GM19099 (cell line): ENCODE data around the gene NFKB2.
A peak's percentile ranks its signal among the peaks of the same experiment; 100 is the strongest.

Experiments used
- POLR2A ChIP-seq: IDR thresholded peaks from 3 replicates; pipeline ENCODE4 v1.6.1; 2011; ENCODE audit warnings: low read depth; ENCODE audit not compliant: insufficient read length; ENCODE audit errors: extremely low read depth

The NFKB2 gene

DNA sequence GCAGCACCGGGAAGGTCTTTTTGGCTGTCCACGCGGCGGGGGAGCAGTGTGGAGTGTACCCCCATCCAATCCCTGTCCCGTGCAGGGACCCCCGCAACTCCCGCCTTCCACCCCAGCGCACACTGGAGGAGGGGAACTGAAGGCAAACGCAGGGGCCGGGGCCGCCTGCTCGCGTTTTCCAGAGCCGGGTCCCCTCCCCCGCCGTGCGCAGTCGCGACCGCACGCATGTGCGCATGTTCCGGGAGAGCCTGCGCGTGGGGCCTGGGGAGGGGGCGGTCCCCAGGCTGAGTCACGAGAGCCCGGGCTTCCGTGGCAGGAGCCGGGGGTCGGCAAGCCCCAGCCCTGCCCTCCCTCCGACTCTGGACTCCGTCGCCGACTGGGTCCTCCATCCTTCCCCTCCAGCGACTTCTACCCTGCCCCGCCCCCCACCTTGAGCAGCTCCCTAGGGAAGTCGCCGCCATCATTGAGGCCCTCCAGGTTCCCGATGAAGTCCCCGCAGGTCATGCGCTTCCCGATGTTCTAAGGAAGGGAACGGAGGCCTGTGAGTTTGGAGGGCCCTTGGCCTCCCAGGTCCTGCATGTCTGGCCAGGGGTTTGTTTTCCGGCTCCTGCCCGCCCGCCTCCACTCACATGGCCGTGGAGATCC, 15.0 kb downstream of the NFKB2 start:
- no peak for TF ChIP-seq POLR2A

DNA sequence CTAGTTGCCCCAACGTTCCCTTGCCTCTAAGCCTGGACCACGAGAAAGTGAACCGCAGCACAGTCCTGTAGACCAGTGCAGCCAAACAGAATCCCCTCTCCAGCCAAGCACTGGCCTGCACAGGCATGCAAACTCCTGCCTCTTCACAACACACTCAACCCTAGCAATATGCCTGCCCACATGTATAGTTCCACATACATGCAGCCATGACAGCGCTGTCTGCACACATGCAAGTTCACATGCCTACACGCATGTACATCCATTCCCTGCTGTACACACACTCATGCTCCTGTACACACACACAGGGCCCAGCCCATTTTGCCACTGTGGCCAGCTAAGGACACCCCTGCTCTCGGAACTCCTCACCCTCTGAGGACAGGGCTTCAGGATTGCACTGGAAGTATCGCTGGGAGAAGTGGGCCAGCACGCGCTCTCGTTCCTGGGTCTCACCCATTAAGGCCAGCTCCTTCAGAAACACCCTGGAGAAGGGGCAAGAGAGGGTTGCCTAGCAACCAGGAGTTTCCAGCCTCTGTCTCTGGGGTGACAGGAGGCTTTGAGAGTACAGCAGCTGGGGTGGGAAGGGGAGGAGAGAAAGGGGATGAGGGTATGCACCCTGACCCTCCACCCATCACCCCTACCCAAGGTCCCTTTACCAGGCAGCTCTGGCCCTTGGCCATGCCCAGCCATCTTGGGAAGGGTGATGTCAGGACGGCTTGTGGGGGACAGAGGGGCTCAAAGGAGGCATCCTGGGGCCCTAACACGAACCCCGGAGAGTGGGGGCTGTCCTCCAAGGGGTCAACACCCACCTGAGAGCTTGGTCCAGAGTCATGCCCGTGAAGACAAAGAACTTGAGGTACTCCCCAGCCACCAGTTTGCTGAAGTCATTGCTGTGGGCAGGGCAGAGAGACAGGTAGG, 16.1 kb downstream of the NFKB2 start:
- no peak for TF ChIP-seq POLR2A

DNA sequence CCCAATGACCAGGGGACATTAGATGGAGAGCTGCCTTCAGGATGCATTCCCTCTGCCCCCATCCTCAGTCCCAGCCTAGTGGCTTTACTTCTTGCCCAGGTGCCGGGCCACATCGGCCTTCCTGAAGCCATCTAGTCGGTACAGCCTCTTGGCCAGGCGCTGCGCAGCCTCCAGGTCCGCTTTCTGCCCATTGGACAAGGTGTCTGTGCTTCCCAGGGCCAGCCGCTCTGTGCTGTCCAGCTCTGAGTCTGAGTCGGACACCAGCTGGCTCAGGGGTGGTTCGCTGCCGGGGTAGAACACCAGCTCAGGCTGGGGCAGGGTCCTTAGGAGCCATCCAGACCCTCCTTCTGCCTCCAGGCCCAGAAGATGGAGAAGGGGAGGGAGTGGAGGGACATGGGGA, 16.8 kb downstream of the NFKB2 start:
- TF ChIP-seq POLR2A, result no peak

DNA sequence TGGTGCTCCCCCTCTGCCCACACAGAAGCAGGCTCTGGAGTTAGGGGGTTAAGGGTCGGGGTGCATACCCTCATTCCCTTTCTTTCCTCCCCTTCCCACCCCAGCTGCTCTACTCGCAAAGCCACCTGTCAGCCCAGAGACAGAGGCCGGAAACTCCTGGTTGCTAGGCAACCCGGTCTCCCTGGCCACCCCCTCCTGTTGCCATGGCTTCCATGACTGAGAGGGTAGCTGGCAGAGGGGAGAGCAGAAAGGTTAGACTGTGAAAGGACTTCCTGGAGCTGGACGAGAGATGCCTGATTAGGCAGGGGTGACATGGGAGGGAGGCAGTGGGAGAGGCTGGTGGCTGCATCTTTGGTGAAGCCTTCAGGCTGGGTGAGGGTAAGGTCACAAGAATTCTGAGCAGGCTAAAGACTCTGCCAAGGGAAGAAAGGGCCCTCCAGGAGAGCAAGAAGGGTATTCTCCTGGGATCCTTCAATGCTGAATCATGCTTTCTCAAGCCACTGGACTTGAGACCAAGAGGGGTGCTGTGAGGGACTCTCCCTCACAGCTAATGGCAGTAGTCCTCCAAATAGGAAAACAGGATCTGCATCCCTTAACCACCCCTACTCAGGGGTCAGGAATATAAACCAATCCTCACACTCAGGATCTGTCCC, 17.7 kb downstream of the NFKB2 start:
- no peak for TF ChIP-seq POLR2A

DNA sequence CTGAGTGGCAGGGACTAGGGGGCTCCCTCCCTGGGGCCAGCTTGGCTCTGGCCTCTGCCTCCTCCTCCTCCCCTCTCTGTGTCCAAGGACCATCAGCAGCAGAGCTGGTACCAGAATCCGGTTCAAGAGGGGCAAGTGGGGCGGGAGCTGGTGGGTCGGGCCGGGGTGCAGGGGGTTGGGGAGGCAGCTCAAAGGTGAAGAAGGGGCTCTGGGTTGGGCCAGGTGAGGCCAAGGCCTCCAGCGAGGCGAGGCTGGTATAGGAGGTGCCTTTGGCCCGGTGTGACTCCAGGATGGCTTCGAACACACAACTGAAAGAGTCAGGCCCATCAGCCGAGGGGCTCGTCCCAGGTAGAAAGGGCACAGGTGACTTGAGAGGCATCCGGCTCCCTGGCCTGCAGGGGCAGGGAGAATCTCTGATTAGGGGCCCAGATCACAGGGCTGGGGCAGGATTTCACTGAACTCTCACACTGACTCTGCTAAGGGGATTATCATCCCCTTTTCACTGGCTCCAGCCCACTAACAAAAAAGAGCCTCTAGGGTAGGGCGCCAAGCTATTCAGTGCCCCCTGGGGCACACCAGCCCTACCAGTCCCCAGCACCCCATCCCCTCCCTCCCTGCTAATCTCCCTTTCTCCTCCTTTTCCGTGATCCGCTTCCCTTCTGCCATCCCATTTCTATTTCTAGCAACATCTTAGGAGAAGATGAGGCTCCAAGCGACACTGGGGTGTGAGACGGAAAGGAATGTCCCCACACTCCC, 18.5 kb downstream of the NFKB2 start:
- TF ChIP-seq POLR2A, result no peak

DNA sequence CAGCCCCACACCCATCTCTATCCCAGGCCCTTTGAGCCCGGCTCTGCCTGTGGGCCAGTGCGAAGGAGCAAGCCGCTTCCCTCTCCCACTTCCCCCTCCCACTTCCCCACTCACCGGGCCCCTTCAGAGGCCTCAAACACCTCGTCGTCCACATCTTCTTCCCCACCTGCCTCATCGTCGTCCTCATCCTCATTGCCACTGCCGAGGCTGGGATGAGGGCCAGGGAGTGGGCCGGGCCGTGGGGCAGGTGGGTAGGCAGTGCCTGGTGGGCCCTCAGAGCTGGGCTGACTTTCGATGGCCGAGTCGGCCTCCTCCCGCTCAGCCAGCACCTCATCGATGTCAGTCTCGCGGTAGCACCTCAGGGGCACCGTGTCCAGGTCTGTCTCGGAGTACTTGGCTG, 19.2 kb downstream of the NFKB2 start:
- no peak for TF ChIP-seq POLR2A

DNA sequence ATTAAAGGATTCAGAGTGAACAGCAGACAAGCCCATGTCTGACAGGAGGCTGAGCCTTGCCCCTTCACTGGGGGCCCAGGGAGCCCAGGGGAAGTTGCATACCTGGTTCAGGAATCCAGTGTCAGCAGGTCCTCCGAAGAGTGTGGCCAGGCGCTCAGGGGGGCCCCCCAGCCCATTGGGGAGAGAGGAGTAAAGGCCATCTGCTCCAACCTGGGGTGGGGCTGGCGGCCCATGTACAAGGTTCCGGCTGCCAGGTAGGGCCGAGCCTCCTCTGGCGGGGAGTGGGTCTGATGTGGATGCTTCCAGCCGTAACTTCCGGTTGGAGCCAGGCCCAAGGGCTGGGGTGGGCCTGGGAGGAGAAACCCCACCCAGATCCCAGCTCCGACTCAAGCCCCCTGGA, 20.8 kb downstream of the NFKB2 start:
- no peak for TF ChIP-seq POLR2A

DNA sequence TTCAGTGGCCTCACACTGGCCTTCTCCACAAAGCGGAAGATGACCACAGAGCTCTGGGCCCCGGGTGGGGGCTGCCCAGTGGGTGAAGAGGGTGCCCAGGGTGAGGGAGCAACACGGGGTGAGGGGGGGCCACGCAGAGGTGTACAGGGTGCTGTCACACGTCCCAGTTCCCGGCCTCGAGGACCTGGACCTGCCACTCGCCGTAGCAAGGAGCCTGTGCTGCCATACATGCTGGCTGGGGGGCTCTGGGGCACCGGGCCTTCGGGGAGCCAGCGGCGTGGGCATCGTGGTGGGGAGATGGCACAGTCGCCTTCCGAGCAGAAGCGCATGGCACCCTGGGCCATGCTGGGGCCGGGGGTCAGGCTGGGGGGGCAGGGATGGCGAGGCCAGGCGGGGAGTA, 21.2 kb downstream of the NFKB2 start:
- TF ChIP-seq POLR2A, result no peak

DNA sequence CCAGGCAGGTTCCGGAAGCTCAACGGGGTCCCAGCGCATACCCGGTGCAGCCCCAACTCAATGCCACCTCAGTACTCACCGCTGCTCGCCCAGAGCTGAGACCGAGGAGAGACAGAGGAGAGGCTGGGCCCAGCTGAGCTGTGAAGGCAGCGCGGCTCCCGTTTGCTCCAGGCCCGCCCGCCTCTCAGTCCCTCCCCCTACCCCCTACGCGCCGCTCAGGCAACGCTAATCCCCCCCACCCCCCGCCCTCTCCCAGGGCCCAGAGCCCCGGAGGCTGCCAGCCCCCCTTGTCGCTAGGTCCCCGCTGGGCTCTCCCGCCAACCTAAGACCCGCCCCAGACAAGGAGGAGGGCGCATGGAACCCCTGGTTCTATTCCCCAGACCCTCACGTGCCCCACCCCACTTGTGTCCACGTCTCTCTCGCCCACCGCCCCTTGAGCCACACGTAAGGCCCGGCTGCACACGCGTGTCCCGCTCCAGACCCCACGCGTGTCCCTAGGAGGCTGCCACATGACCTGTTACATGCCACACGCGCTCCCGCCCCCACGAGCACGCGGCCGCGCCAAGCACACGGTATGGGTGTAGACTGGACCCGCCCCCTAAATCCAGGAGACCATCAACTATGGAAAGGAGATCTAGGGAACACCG, 23.2 kb downstream of the NFKB2 start, which contains the start of gene PSD:
Gene PSD (minus strand): TSS at position 164 of the 647 bp plus-strand sequence. CDS start 1,747 bp downstream, outside the sequence.
- TF ChIP-seq POLR2A, result no peak

DNA sequence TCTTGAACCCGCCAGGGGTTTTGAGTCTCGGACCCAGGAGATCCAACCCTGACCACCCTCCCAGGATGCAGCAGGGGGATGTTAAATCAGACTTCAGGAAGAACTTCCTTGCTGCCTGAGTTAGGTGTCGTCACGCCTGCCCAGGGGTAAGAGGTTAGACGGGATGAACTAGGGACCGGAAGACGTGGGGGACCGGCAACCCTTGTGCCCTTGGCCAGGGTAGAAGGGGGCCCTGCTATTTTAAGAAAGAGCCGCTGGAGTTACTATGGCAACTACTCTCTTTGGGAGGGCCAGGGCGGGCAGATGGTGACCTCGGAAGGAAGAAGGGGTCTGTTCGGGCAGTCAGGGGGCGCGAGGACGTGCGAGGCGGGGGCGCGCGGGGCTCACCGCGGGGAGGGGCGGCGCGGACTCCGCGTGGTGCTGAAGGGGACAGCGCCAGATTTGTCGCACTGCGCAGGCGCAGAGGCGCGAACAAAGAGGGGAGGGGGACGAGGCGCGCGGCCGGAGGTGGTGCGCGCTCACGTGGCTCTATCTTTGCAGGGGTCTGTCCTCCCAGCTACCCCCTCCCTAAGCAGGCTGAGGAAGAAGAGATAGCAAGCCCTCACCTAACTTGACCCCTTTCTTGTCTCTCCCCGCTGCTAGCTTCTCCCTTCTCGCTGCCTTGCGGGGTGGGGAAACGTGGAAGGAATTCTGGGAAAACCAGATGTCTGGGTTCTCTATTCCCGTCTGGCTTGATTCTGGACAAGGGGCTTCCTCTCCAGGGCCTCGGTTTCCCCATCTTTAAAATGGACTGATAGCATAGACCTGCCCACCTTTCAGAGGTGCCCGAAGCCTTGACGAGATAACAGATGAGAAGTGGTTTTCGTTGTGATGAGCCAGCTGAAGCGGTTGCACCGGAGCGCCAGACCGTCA, 24.0 kb downstream of the NFKB2 start:
- TF ChIP-seq POLR2A, result no peak

DNA sequence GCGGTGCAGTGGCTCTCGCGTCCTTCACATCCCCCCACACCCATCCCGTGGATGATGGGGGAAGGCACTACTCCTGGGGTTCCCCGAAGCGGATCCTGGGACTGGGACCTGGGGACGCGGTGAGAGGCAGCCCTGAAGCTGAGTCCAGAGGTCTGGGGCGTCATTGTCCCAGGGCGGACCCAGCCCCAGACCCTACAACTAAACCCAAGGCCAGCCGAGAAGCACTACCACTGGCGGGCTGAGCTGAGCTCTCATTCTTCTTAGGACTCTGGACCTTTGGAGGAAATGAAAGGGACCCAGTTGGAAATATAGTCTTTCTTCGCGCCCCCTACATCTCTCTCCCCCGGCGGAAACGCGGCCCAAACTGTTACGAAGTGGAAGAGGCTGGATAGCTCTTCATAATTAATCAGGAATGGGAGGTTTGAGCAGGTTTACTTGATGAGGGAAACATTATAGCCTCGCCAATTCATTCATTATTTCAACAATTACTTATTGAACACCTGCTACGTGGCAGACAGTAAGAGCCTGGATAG, 24.7 kb downstream of the NFKB2 start:
- TF ChIP-seq POLR2A, result no peak

DNA sequence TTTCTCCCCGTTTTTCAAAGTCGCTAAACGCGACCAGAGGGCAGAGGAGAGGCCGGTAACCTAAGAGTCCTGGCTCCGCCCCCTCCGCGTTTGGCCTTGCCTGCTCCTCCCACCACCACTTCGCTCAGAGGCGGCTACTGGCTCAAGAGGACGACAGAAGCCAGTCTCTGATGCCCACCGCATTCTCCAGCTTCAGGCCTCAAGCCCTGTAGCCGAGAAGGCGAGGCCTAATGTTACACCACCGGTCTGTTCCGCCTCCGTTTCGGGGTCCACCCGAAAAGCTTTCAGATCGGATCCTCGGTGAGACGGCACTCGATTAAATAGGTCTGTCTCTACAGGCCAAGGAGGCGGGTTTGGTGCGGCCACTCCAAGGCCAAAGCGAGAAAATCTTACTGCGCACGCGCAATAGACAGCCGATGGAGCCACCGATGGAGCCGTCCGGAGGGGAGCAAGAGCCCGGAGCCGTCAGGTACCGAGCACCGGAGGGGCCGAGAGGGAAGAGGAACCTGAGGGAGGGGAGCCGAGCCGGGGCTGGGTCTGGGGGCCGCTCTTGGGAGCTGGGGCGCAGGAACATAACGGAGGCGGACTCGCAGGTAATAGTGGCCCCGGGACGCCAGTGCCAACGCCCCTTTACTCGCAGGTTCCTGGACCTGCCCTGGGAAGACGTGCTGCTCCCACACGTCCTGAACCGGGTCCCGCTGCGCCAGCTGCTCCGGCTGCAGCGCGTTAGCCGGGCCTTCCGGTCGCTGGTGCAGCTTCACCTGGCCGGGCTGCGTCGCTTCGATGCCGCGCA, 25.4 kb downstream of the NFKB2 start, which contains the start of gene FBXL15:
Gene FBXL15 (plus strand): TSS at position 123 of the 793 bp plus-strand sequence. CDS start 294 bp downstream, at position 417.
- peak; percentile 71 for TF ChIP-seq POLR2A

DNA sequence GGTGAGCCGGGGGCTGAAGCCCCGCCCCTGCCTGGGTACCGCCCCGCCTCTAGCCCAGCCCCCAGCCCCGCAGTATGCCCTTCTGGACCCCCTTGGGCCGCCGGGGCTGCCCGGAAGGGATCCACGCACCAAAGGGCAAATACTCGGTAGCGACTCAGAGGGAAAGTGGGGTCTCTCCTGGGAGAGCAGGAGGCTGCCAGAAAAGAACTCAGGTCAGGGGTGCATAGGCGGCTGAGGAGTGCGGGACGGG, 25.9 kb downstream of the NFKB2 start:
- no peak for TF ChIP-seq POLR2A
